K562 (cell line): ENCODE results near the gene LNX2. TPM values are rescaled to one million over a fixed set of nuclear protein-coding genes. Genes with fewer than 3 reads are reported as not detected.

Source experiments
- ARNT ChIP-seq, 2 experiments: fragments of 450-650 bp; IDR thresholded peaks; 2 replicates each; pipeline ENCODE4 v1.6.1; 2016; ENCODE audit warnings: mild to moderate bottlenecking in 1 of 2
- DDX20 ChIP-seq: fragments of 450-650 bp; IDR thresholded peaks from 2 replicates; pipeline ENCODE4 v1.6.1; 2016; ENCODE audit warnings: missing genetic modification characterization, low read depth, mild to moderate bottlenecking, missing compliant biosample characterization, moderate library complexity
- FOXO4 ChIP-seq: fragments of 450-650 bp; formaldehyde crosslinking; IDR thresholded peaks from 2 replicates; pipeline ENCODE4 v1.4.0; 2020; ENCODE audit warnings: mild to moderate bottlenecking, moderate library complexity
- HINFP ChIP-seq: fragments of 450-650 bp; conservative IDR thresholded peaks from 2 replicates; pipeline ENCODE4 v1.6.1; 2016; ENCODE audit warnings: missing genetic modification characterization, low read depth, mild to moderate bottlenecking, control low read depth, missing compliant biosample characterization
- JUND ChIP-seq, 2 experiments: IDR thresholded peaks; 2 replicates in 1 of 2; 3 replicates in 1 of 2; pipeline ENCODE4 v1.6.1; 2011; ENCODE audit warnings: borderline replicate concordance in 2 of 2, low read depth in 2 of 2, low read length in 2 of 2, improper control_type of control experiment in 1 of 2, missing biosample characterization in 1 of 2, missing genetic modification characterization in 1 of 2, missing genetic modification reagents in 1 of 2
- MTA2 ChIP-seq: fragments of 450-650 bp; IDR thresholded peaks from 2 replicates; pipeline ENCODE4 v1.6.1; 2016; ENCODE audit warnings: low read depth
- NCOR1 ChIP-seq: fragments of 450-650 bp; IDR thresholded peaks from 2 replicates; pipeline ENCODE4 v1.6.1; 2016; ENCODE audit warnings: mild to moderate bottlenecking, moderate library complexity
- NRF1 ChIP-seq, 2 experiments: fragments of 450-650 bp; IDR thresholded peaks in 1 of 2; conservative IDR thresholded peaks in 1 of 2; 2 replicates each; pipeline ENCODE4 v1.6.1; 2014; ENCODE audit warnings: mild to moderate bottlenecking in 2 of 2
- OTX1 ChIP-seq: fragments of 450-650 bp; formaldehyde crosslinking; IDR thresholded peaks from 2 replicates; pipeline ENCODE4 v1.4.0; 2022; ENCODE audit warnings: mild to moderate bottlenecking
- PCBP2 ChIP-seq: fragments of 200-400 bp; formaldehyde crosslinking; IDR thresholded peaks from 2 replicates; pipeline ENCODE4 v1.6.1; 2018; ENCODE audit warnings: low read length, low read depth, mild to moderate bottlenecking, moderate library complexity; ENCODE audit not compliant: poor library complexity, severe bottlenecking
- POLR2G ChIP-seq: fragments of 200-400 bp; formaldehyde crosslinking; IDR thresholded peaks from 2 replicates; pipeline ENCODE4 v1.6.1; 2017; ENCODE audit warnings: low read depth, mild to moderate bottlenecking, antibody characterized with exemption, low read length, moderate library complexity
- SMARCC2 ChIP-seq: fragments of 450-650 bp; IDR thresholded peaks from 2 replicates; pipeline ENCODE4 v1.6.1; 2017; ENCODE audit warnings: antibody characterized with exemption, moderate library complexity, mild to moderate bottlenecking, low read depth
- ZBTB5 ChIP-seq: fragments of 450-650 bp; IDR thresholded peaks from 2 replicates; pipeline ENCODE4 v1.6.1; 2017; ENCODE audit warnings: antibody characterized with exemption
- ZFP36 ChIP-seq: fragments of 150-350 bp; IDR thresholded peaks from 2 replicates; pipeline ENCODE4 v1.6.1; 2018; ENCODE audit warnings: low read length, low read depth; ENCODE audit not compliant: partially characterized antibody
- ZFX ChIP-seq: sonication (generic); formaldehyde crosslinking; IDR thresholded peaks from 2 replicates; pipeline ENCODE4 v1.8.0; 2022; ENCODE audit warnings: mild to moderate bottlenecking, missing genetic modification reagents, moderate library complexity
- ZKSCAN8 ChIP-seq: fragments of 200-800 bp; sonication (Bioruptor generic); IDR thresholded peaks from 2 replicates; pipeline ENCODE4 v1.6.1; 2016; ENCODE audit warnings: missing genetic modification characterization, missing compliant biosample characterization
- ZNF140 ChIP-seq: fragments of 250-450 bp; sonication (Bioruptor Pico); IDR thresholded peaks from 2 replicates; pipeline ENCODE4 v1.8.0; 2021; ENCODE audit warnings: moderate library complexity, mild to moderate bottlenecking, inconsistent platforms
- ZNF518B ChIP-seq: fragments of 250-450 bp; sonication (Bioruptor Pico); IDR thresholded peaks from 2 replicates; pipeline ENCODE4 v1.5.0; 2021; ENCODE audit warnings: mild to moderate bottlenecking, moderate library complexity
- ZNF696 ChIP-seq: fragments of 250-450 bp; sonication (Bioruptor Pico); conservative IDR thresholded peaks from 2 replicates; pipeline ENCODE4 v1.4.0; 2020; ENCODE audit warnings: mild to moderate bottlenecking, moderate library complexity
- polyA plus RNA-seq, 8 experiments: library from polyadenylated mRNA; depleted of rRNA in 4 of 8; stranded (reverse) in 5 of 8; unstranded in 3 of 8; fragments of >200 nt; fragmentation: Nextera tagmentation in 2 of 8; fragmentation: Illumina TruSeq in 1 of 8; extraction: Ambion mirVana in 2 of 8; extraction: Trizol in 1 of 8; gene quantifications; 2 replicates each; pipeline versions ENCODE4 v1.2.1 to v1.2.3, GENCODE V29; 2011 to 2014; ENCODE audit warnings: inconsistent platforms in 1 of 8, missing spikeins in 1 of 8
- total RNA-seq, 7 experiments: library from RNA; depleted of rRNA in 6 of 7; stranded (reverse); fragments of >200 nt in 6 of 7; fragmentation: Illumina TruSeq in 2 of 7; extraction: Trizol in 2 of 7; gene quantifications; 2 replicates each; pipeline versions ENCODE4 v1.2.1 to v1.2.3, GENCODE V29; 2011 to 2021; ENCODE audit warnings: low replicate concordance in 1 of 7

The LNX2 gene
- total and polyA plus RNA-seq, 9 of the 15 experiments (the other 6 are each of a cell fraction or from before 2014, with no cell fraction given), result 1.5 to 5.5 (median 4.0) TPM

GRCh38 chr13:27621366-27622101 lies 1.2 kb upstream of the LNX2 start, which contains the start of gene POLR1D (continued):
- no peak for TF ChIP-seq ZNF518B
- TF ChIP-seq ZFX (CRISPR knock-in tag), result peak; percentile 79
- no peak for TF ChIP-seq ZKSCAN8 (CRISPR knock-in tag)
- TF ChIP-seq HINFP (tag), result no peak
- TF ChIP-seq NRF1 (conservative IDR thresholded peaks at IDR 0.05 in 1 of 2, IDR thresholded peaks at IDR 0.05 in 1 of 2), result peak; percentile 63 to 74
- no peak for TF ChIP-seq PCBP2
- no peak for TF ChIP-seq MTA2
- no peak for TF ChIP-seq ZNF140 (CRISPR knock-in tag)
- no peak for TF ChIP-seq OTX1
- no peak for TF ChIP-seq ARNT (IDR thresholded peaks at IDR 0.05)
- TF ChIP-seq SMARCC2, result no peak
- no peak for TF ChIP-seq ZFP36
- peak; percentile 93 for TF ChIP-seq JUND (IDR thresholded peaks at IDR 0.05; ENCODE audit: borderline replicate concordance, low read depth, low read length)
- TF ChIP-seq JUND (tag; IDR thresholded peaks at IDR 0.05; ENCODE audit: borderline replicate concordance, low read depth, low read length), result peak; percentile 87; the same call in 2 of the 3 replicates
- no peak for TF ChIP-seq DDX20 (tag)
- TF ChIP-seq ZNF696 (CRISPR knock-in tag), result no peak
- no peak for TF ChIP-seq FOXO4
- TF ChIP-seq POLR2G, result peak; percentile 90
- no peak for TF ChIP-seq NCOR1
- TF ChIP-seq ZBTB5, result no peak
